Transverse colon (tissue), 4 donors: ENCODE data around the gene SPATA16. TPM values are rescaled to one million over a fixed set of nuclear protein-coding genes. Genes with fewer than 3 reads are reported as not detected.
"Not testable (repeated sequence)": the region's sequence is repeated elsewhere in the genome, so short reads cannot be mapped to it uniquely, and the experiment has no call there.

Experiments used
- DNase-seq: peaks from one replicate; pipeline ENCODE4 v3.0.0-alpha.2; 2019
- H3K27ac ChIP-seq, 4 donors: fragments of 200-600 bp; sonication (generic); 2 replicates each; pipeline ENCODE4 v1.5.1; 2016 to 2018; ENCODE audit warnings: inconsistent platforms in 4 of 4
- H3K27me3 ChIP-seq: fragments of 200-600 bp; sonication (generic); 2 replicates; pipeline ENCODE4 v1.5.1; 2017; ENCODE audit warnings: inconsistent platforms
- H3K36me3 ChIP-seq, 4 donors: fragments of 200-600 bp; sonication (generic); 2 replicates each; pipeline ENCODE4 v1.5.1; 2017 to 2019; ENCODE audit warnings: inconsistent platforms in 4 of 4
- H3K4me1 ChIP-seq, 4 donors: fragments of 200-600 bp; sonication (generic); 2 replicates each; pipeline ENCODE4 v1.5.1; 2017 to 2020; ENCODE audit warnings: inconsistent platforms in 4 of 4
- H3K4me3 ChIP-seq, 4 donors: fragments of 200-600 bp; sonication (generic); 1 replicate in 1 of 4; 2 replicates in 3 of 4; pipeline versions ENCODE4 v1.5.1 to v1.6.1; 2017 to 2019; ENCODE audit warnings: inconsistent platforms in 4 of 4
- H3K9me3 ChIP-seq, 2 donors: fragments of 200-600 bp; sonication (generic); 2 replicates each; pipeline ENCODE4 v1.5.1; 2017 to 2019; ENCODE audit warnings: inconsistent platforms in 2 of 2
- CTCF ChIP-seq, 5 experiments: fragments of 200-600 bp in 3 of 5; fragments of 450-650 bp in 2 of 5; sonication (generic) in 3 of 5; IDR thresholded peaks; 1 replicate in 2 of 5; 2 replicates in 3 of 5; pipeline ENCODE4 v1.5.1; 2016 to 2017; ENCODE audit warnings: antibody characterized with exemption in 5 of 5, inconsistent platforms in 3 of 5, mild to moderate bottlenecking in 2 of 5, moderate library complexity in 1 of 5
- EP300 ChIP-seq: sonication (generic); formaldehyde crosslinking; IDR thresholded peaks from one replicate; pipeline ENCODE4 v1.6.1; 2017; ENCODE audit warnings: antibody characterized with exemption, low read depth
- POLR2A ChIP-seq: fragments of 450-650 bp; IDR thresholded peaks from one replicate; pipeline ENCODE4 v1.6.1; 2016; ENCODE audit warnings: antibody characterized with exemption, mild to moderate bottlenecking, moderate library complexity
- POLR2AphosphoS5 ChIP-seq, 3 donors: sonication (generic); formaldehyde crosslinking; IDR thresholded peaks; one replicate each; pipeline ENCODE4 v1.6.1; 2016; ENCODE audit warnings: antibody characterized with exemption in 3 of 3
- WGBS, 2 donors: methylation state at CpG; one replicate each; pipeline ENCODE4 v1.1.5; 2018; ENCODE audit warnings: low coverage in 1 of 2; 5-methylcytosine and 5-hydroxymethylcytosine counted together
- in situ Hi-C, 4 donors: fragments of 200-750 bp; cut with MboI; loops; one replicate each; pipeline versions ENCODE4 v1.15.0 to v1.15.1; 2017; ENCODE audit warnings: low sequenced_read_pairs in 3 of 4, low pct_ligation_motif_present in 1 of 4, low pct_unique_long_range_greater_than_20kb in 1 of 4
- intact Hi-C: fragments of 100-400 bp; cut with DNase I; formaldehyde crosslinking; loops from one replicate; pipeline ENCODE4 v1.15.1; 2023; ENCODE audit warnings: low total_unique reads
- total RNA-seq, 4 donors: library from RNA; depleted of rRNA; stranded (reverse); fragments of >200 nt; gene quantifications; one replicate each; pipeline ENCODE4 v1.1.0, GENCODE V29; 2016

Gene SPATA16
- total RNA-seq, 4 donors from 2014 or later: not detected

- H3K4me3 ChIP-seq: no peak overlapping the region
- WGBS, 2 donors: 80 to 100% methylated on average over 1 to 2 of the region's 2 CpGs
- intact Hi-C loops (no loop called here), in situ Hi-C loops (no loop called here)
- DNase-seq: no peak
- no peaks in the 10 kb centered on the region for H3K4me1 ChIP-seq
- no peaks in the 10 kb centered on the region for H3K36me3 ChIP-seq
- no peaks in the 10 kb centered on the region for H3K9me3 ChIP-seq
- H3K27ac ChIP-seq: no peak overlapping the region
- no peaks in the 10 kb centered on the region for H3K27me3 ChIP-seq
- TF ChIP-seq CTCF (IDR thresholded peaks at IDR 0.05) (no peak), EP300 (no peak), POLR2AphosphoS5 (IDR thresholded peaks at IDR 0.05) (no peak), POLR2A (no peak)
These were observed 119.4 kb downstream of the SPATA16 start for GRCh38 chr3:173021547-173022185.

DNA sequence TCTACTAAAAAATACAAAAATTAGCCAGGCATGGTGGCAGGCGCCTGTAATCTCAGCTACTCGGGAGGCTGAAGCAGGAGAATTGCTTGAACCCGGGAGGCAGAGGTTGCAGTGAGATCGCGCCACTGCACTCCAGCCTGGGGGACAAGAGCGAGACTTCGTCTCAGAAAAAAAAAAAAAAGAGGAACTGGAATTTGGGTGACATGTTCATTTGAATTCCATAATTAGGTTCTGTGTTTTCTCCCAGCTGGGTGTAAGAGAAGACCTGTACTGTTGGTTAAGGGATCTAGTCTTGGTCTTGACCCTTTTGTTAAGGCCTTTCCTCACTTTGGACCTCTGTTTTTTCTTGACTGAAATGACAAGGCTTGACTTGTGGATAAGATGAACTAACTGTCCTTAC, 120.9 kb downstream of the SPATA16 start:
- H3K4me3 ChIP-seq, DNase-seq, H3K36me3 ChIP-seq, H3K27me3 ChIP-seq, H3K4me1 ChIP-seq, in situ Hi-C loops, H3K9me3 ChIP-seq, intact Hi-C loops, H3K27ac ChIP-seq: not testable (repeated sequence)
- WGBS, 2 donors: 90 to 91% methylated on average over 5 to 7 of the region's 7 CpGs

GRCh38 chr3:173019378-173019777, 121.7 kb downstream of the SPATA16 start:
- Histone ChIP-seq H3K36me3 (no peaks in the 10 kb centered on the region), H3K27me3 (no peaks in the 10 kb centered on the region), H3K9me3 (no peaks in the 10 kb centered on the region), H3K4me3 (no peak overlapping the region), H3K4me1 (no peaks in the 10 kb centered on the region), H3K27ac (no peak overlapping the region)
- in situ Hi-C loops: no loop called here
- intact Hi-C loops: no loop called here
- no peak for DNase-seq
- TF ChIP-seq CTCF (IDR thresholded peaks at IDR 0.05) (no peak), POLR2A (no peak), EP300 (no peak), POLR2AphosphoS5 (IDR thresholded peaks at IDR 0.05) (no peak)
- 83 to 88% methylated on average over 5 of the region's 5 CpGs for WGBS, 2 donors

- intact Hi-C loops: no loop called here
- WGBS, 2 donors: 76% methylated on average over 2 of the region's 2 CpGs
- no peak overlapping the region for H3K27ac ChIP-seq
- no peak for DNase-seq
- TF ChIP-seq CTCF (IDR thresholded peaks at IDR 0.05) (no peak), POLR2A (no peak), POLR2AphosphoS5 (IDR thresholded peaks at IDR 0.05) (no peak), EP300 (no peak)
- H3K36me3 ChIP-seq: no peaks in the 10 kb centered on the region
- H3K27me3 ChIP-seq: no peaks in the 10 kb centered on the region
- H3K4me1 ChIP-seq: no peaks in the 10 kb centered on the region
- no peaks in the 10 kb centered on the region for H3K9me3 ChIP-seq
- in situ Hi-C loops: no loop called here
- H3K4me3 ChIP-seq: no peak overlapping the region
These were observed 122.3 kb downstream of the SPATA16 start for GRCh38 chr3:173018758-173019157.

- no peak overlapping the region for H3K27ac ChIP-seq
- in situ Hi-C loops: no loop called here
- no peaks in the 10 kb centered on the region for H3K27me3 ChIP-seq
- intact Hi-C loops: no loop called here
- no peak for DNase-seq
- no peaks in the 10 kb centered on the region for H3K4me1 ChIP-seq
- TF ChIP-seq POLR2A: no peak
- no peak overlapping the region for H3K4me3 ChIP-seq
- no peaks in the 10 kb centered on the region for H3K9me3 ChIP-seq
- WGBS, 2 donors: 53% methylated on average over 3 of the region's 3 CpGs; no CpG with 5 or more reads in 1 of the 2 donors
- H3K36me3 ChIP-seq: no peaks in the 10 kb centered on the region
These were observed 127.7 kb downstream of the SPATA16 start for GRCh38 chr3:173013219-173013832.
